Common myeloid progenitor, CD34-positive (primary cell): ENCODE measurements around the gene FHIP1A.

Source experiments
- CTCF ChIA-PET: fragments of 350-600 bp; sonication (Branson Sonifier 250); formaldehyde crosslinking; loops from one replicate; lab custom pipeline; 2021; ENCODE audit warnings: antibody characterized with exemption; lab: Charles Lee
- POLR2A ChIA-PET: fragments of 350-600 bp; sonication (Branson Sonifier 250); formaldehyde crosslinking; loops from one replicate; lab custom pipeline; 2021; ENCODE audit warnings: antibody characterized with exemption; lab: Charles Lee
- DNase-seq, 3 donors: peaks; one replicate each; pipeline versions ENCODE4 v3.0.0 to v3.0.0-alpha.2; 2013
- H3K27ac ChIP-seq, 2 experiments: 1 replicate in 1 of 2; 2 replicates in 1 of 2; pipeline ENCODE4 v1.7.0; 2013; ENCODE audit warnings: inconsistent platforms in 2 of 2, low read length in 2 of 2, mild to moderate bottlenecking in 2 of 2, low read depth in 1 of 2, moderate library complexity in 1 of 2; ENCODE audit not compliant: severe bottlenecking in 2 of 2, insufficient read depth in 1 of 2, poor library complexity in 1 of 2
- H3K27me3 ChIP-seq, 5 experiments: replicated peaks in 2 of 5; 1 replicate in 3 of 5; 2 replicates in 2 of 5; pipeline versions ENCODE4 v1.6.1 to v1.7.0; 2013; ENCODE audit warnings: low read length in 4 of 5, mild to moderate bottlenecking in 2 of 5, moderate library complexity in 2 of 5, inconsistent platforms in 1 of 5; ENCODE audit not compliant: insufficient read depth in 5 of 5, control insufficient read depth in 4 of 5
- H3K36me3 ChIP-seq, 4 experiments: 1 replicate in 2 of 4; 2 replicates in 2 of 4; pipeline versions ENCODE4 v1.6.1 to v1.7.0; 2013; ENCODE audit warnings: low read length in 3 of 4, control low read depth in 1 of 4, mild to moderate bottlenecking in 1 of 4; ENCODE audit not compliant: control insufficient read depth in 4 of 4, insufficient read depth in 4 of 4
- H3K4me1 ChIP-seq, 4 experiments: 1 replicate in 3 of 4; 2 replicates in 1 of 4; pipeline versions ENCODE4 v1.6.1 to v1.7.1; 2013; ENCODE audit warnings: low read length in 3 of 4, mild to moderate bottlenecking in 3 of 4, control low read depth in 1 of 4, inconsistent platforms in 1 of 4, moderate library complexity in 1 of 4; ENCODE audit not compliant: control insufficient read depth in 4 of 4, insufficient read depth in 4 of 4; ENCODE audit errors: control extremely low read depth in 1 of 4
- H3K4me3 ChIP-seq, 7 experiments: 1 replicate in 4 of 7; 2 replicates in 3 of 7; pipeline versions ENCODE4 v1.5.1 to v1.7.0; 2013; ENCODE audit warnings: mild to moderate bottlenecking in 7 of 7, low read length in 6 of 7, moderate library complexity in 6 of 7, inconsistent platforms in 2 of 7, low read depth in 2 of 7, control low read depth in 1 of 7; ENCODE audit not compliant: insufficient read depth in 4 of 7, control insufficient read depth in 1 of 7; ENCODE audit errors: extremely low read depth in 1 of 7
- H3K9me3 ChIP-seq, 5 experiments: 1 replicate in 4 of 5; 2 replicates in 1 of 5; pipeline versions ENCODE4 v1.6.1 to v1.7.1; 2013; ENCODE audit warnings: low read length in 4 of 5, mild to moderate bottlenecking in 2 of 5, inconsistent platforms in 1 of 5, low read depth in 1 of 5, moderate library complexity in 1 of 5; ENCODE audit not compliant: control insufficient read depth in 4 of 5, insufficient read depth in 2 of 5; ENCODE audit errors: control extremely low read depth in 1 of 5
- WGBS: methylation state at CpG from one replicate; pipeline ENCODE4 v1.1.5; 2013; ENCODE audit not compliant: insufficient coverage; 5-methylcytosine and 5-hydroxymethylcytosine counted together

The FHIP1A gene

GRCh38 chr4:151417766-151418376 lies 8.9 kb downstream of the FHIP1A start:
- ChIA-PET CTCF (interaction anchor here (0.7 kb wide), 1 partner anchor 14 kb away, joined by 3 read pairs; no protein-coding TSS in a partner anchor), POLR2A (no interaction called here)
- DNase-seq, result no peak
- Histone ChIP-seq H3K9me3 (no peaks in the 10 kb centered on the region), H3K27me3 (peaks cover 0 to 4% (median 0%) of the 10 kb centered on the region in 5 experiments), H3K4me1 (no peaks in the 10 kb centered on the region), H3K36me3 (no peaks in the 10 kb centered on the region), H3K27ac (no peak overlapping the region), H3K4me3 (no peak overlapping the region)
- WGBS, result 100% methylated on average over 2 of the region's 2 CpGs

GRCh38 chr4:151418385-151418784 lies 9.4 kb downstream of the FHIP1A start:
- no peak overlapping the region for H3K4me3 ChIP-seq
- H3K36me3 ChIP-seq, result no peaks in the 10 kb centered on the region
- peaks cover 0 to 4% (median 0%) of the 10 kb centered on the region in 5 experiments for H3K27me3 ChIP-seq
- H3K4me1 ChIP-seq, result no peaks in the 10 kb centered on the region
- no peak for DNase-seq
- H3K27ac ChIP-seq, result no peak overlapping the region
- no peaks in the 10 kb centered on the region for H3K9me3 ChIP-seq
- ChIA-PET POLR2A (no interaction called here), CTCF (interaction anchor here (0.7 kb wide), 1 partner anchor 13 kb away, joined by 3 read pairs; no protein-coding TSS in a partner anchor)

- Histone ChIP-seq H3K4me1 (no peaks in the 10 kb centered on the region), H3K36me3 (no peaks in the 10 kb centered on the region), H3K27me3 (peaks cover 0 to 2% (median 0%) of the 10 kb centered on the region in 5 experiments), H3K27ac (no peak overlapping the region), H3K4me3 (no peak overlapping the region), H3K9me3 (no peaks in the 10 kb centered on the region)
- ChIA-PET CTCF (no interaction called here), POLR2A (interaction anchor here (0.6 kb wide), 1 partner anchor 159 kb away, joined by 3 read pairs; no protein-coding TSS in a partner anchor)
- WGBS, result 100% methylated on average over 1 of the region's 1 CpG
- no peak for DNase-seq
These were observed 9.9 kb downstream of the FHIP1A start for GRCh38 chr4:151418856-151419255.

- no peak overlapping the region for H3K27ac ChIP-seq
- H3K4me1 ChIP-seq, result no peaks in the 10 kb centered on the region
- DNase-seq, result no peak
- H3K27me3 ChIP-seq, result peaks cover 0 to 6% (median 0%) of the 10 kb centered on the region in 5 experiments
- H3K4me3 ChIP-seq, result no peak overlapping the region
- CTCF ChIA-PET, result interaction anchor here (1.7 kb wide), 1 partner anchor 11 kb away, joined by 5 read pairs; no protein-coding TSS in a partner anchor
- POLR2A ChIA-PET, result no interaction called here
- no peaks in the 10 kb centered on the region for H3K9me3 ChIP-seq
- no peaks in the 10 kb centered on the region for H3K36me3 ChIP-seq
These were observed 11.4 kb downstream of the FHIP1A start for GRCh38 chr4:151420250-151420807.

- no peak for DNase-seq
- Histone ChIP-seq H3K4me1 (no peaks in the 10 kb centered on the region), H3K36me3 (no peaks in the 10 kb centered on the region), H3K4me3 (no peak overlapping the region), H3K27ac (no peak overlapping the region), H3K9me3 (no peaks in the 10 kb centered on the region), H3K27me3 (peaks cover 0 to 6% (median 0%) of the 10 kb centered on the region in 5 experiments)
- ChIA-PET CTCF (no interaction called here), POLR2A (no interaction called here)
- WGBS, result 100% methylated on average over 2 of the region's 3 CpGs
These were observed 13.9 kb downstream of the FHIP1A start for GRCh38 chr4:151422854-151423253.

GRCh38 chr4:151426513-151426912 lies 17.5 kb downstream of the FHIP1A start:
- DNase-seq, result no peak
- H3K27me3 ChIP-seq, result peaks cover 0 to 6% (median 2%) of the 10 kb centered on the region in 5 experiments
- H3K27ac ChIP-seq, result no peak overlapping the region
- no peaks in the 10 kb centered on the region for H3K36me3 ChIP-seq
- H3K4me3 ChIP-seq, result no peak overlapping the region
- POLR2A ChIA-PET, result no interaction called here
- CTCF ChIA-PET, result no interaction called here
- H3K4me1 ChIP-seq, result no peaks in the 10 kb centered on the region
- WGBS, result no CpG with 5 or more reads among the region's 1 CpG
- no peaks in the 10 kb centered on the region for H3K9me3 ChIP-seq

- Histone ChIP-seq H3K27ac (no peak overlapping the region), H3K4me3 (no peak overlapping the region), H3K27me3 (peaks cover 0 to 6% (median 2%) of the 10 kb centered on the region in 5 experiments), H3K9me3 (no peaks in the 10 kb centered on the region), H3K36me3 (no peaks in the 10 kb centered on the region), H3K4me1 (no peaks in the 10 kb centered on the region)
- DNase-seq, result no peak
- CTCF ChIA-PET, result no interaction called here
- WGBS, result no CpG with 5 or more reads among the region's 1 CpG
- POLR2A ChIA-PET, result no interaction called here
These were observed 18.3 kb downstream of the FHIP1A start for GRCh38 chr4:151427266-151427665.
